HCT116 (cell line): ENCODE data around the gene OR7G3. TPM values are rescaled to one million over a fixed set of nuclear protein-coding genes. Genes with fewer than 3 reads are reported as not detected.

Experiments used
- ATAC-seq: fragments of 200-7000 bp; cut with Tn5 transposase; 2 replicates; pipeline ENCODE4 v1.9.1; 2020; ENCODE audit warnings: mild to moderate bottlenecking, moderate library complexity
- BruUV-seq: library from RNA; stranded (reverse); fragments of 400-500 nt; replicated peaks from 2 replicates; lab custom pipeline; 2021; lab: Mats Ljungman, UMichigan
- CTCF ChIA-PET: fragments of 300-600 bp; sonication (Branson Sonifier 250); formaldehyde crosslinking; loops from one replicate; lab custom pipeline; 2021; ENCODE audit warnings: antibody characterized with exemption; lab: Charles Lee
- POLR2A ChIA-PET: fragments of 300-600, 350-600 bp; sonication (Branson Sonifier 250); formaldehyde crosslinking; loops from one replicate; lab custom pipeline; 2021; ENCODE audit warnings: antibody characterized with exemption; lab: Charles Lee
- RAD21 ChIA-PET, 2 experiments: fragments of 300-600 bp; sonication (Branson Sonifier 250); formaldehyde crosslinking; loops; one replicate each; lab custom pipeline; 2023; ENCODE audit warnings: low total read pairs in 2 of 2; ENCODE audit not compliant: uncharacterized antibody in 2 of 2, unreplicated experiment in 2 of 2, low non-redundant PET in 1 of 2; lab: Charles Lee
- DNase-seq: peaks from one replicate; pipeline ENCODE4 v3.0.0-alpha.2; 2010; ENCODE audit warnings: low read depth, low spot score
- H2AFZ ChIP-seq: fragments of 200-600 bp; shearing (Covaris generic), sonication (generic); 2 replicates; pipeline ENCODE4 v1.6.1; 2017; ENCODE audit warnings: low read depth, mixed run types, mixed read lengths, antibody characterized with exemption, low read length; ENCODE audit not compliant: poor library complexity, severe bottlenecking
- H3K27ac ChIP-seq: 2 replicates; pipeline ENCODE4 v1.5.1; 2012; ENCODE audit warnings: low read depth, low read length
- H3K27me3 ChIP-seq: fragments of 200-600 bp; sonication (generic); 2 replicates; pipeline ENCODE4 v1.6.1; 2016; ENCODE audit warnings: mixed run types, low read length, mixed read lengths; ENCODE audit not compliant: insufficient read depth
- H3K36me3 ChIP-seq, 2 experiments: fragments of 200-500 bp in 1 of 2; fragments of 200-600 bp in 1 of 2; sonication (Bioruptor generic) in 1 of 2; sonication (generic) in 1 of 2; 2 replicates each; pipeline versions ENCODE4 v1.5.1 to v1.6.1; 2014 to 2016; ENCODE audit warnings: low read length in 2 of 2, inconsistent platforms in 1 of 2, mixed read lengths in 1 of 2, mixed run types in 1 of 2; ENCODE audit not compliant: insufficient read depth in 2 of 2, control insufficient read depth in 1 of 2
- H3K4me1 ChIP-seq, 2 experiments: fragments of 200-600 bp in 1 of 2; sonication (generic) in 1 of 2; 2 replicates each; pipeline versions ENCODE4 v1.5.1 to v1.6.1; 2012 to 2017; ENCODE audit warnings: low read length in 2 of 2, inconsistent platforms in 1 of 2, mild to moderate bottlenecking in 1 of 2, mixed read lengths in 1 of 2, mixed run types in 1 of 2, moderate library complexity in 1 of 2; ENCODE audit not compliant: insufficient read depth in 2 of 2, control insufficient read depth in 1 of 2
- H3K4me2 ChIP-seq: fragments of 200-600 bp; sonication (generic); 2 replicates; pipeline ENCODE4 v1.6.1; 2017; ENCODE audit warnings: mixed run types, low read length, mixed read lengths
- H3K4me3 ChIP-seq, 2 experiments: fragments of 200-600 bp in 1 of 2; sonication (generic) in 1 of 2; replicated peaks in 1 of 2; 2 replicates each; pipeline ENCODE4 v1.5.1; 2011 to 2016; ENCODE audit warnings: low read length in 2 of 2, control low read depth in 1 of 2, low read depth in 1 of 2, mild to moderate bottlenecking in 1 of 2, mixed read lengths in 1 of 2, mixed run types in 1 of 2
- H3K79me2 ChIP-seq: fragments of 200-600 bp; sonication (generic); 2 replicates; pipeline ENCODE4 v1.6.1; 2017; ENCODE audit warnings: mild to moderate bottlenecking, mixed run types, low read length, moderate library complexity, mixed read lengths; ENCODE audit not compliant: insufficient read depth
- H3K9ac ChIP-seq: fragments of 200-600 bp; sonication (generic); 2 replicates; pipeline ENCODE4 v1.6.1; 2016; ENCODE audit warnings: low read length, mixed read lengths
- H3K9me2 ChIP-seq: fragments of 200-600 bp; sonication (generic), shearing (Covaris generic); 2 replicates; pipeline ENCODE4 v1.6.1; 2017; ENCODE audit warnings: mixed run types, mild to moderate bottlenecking, moderate library complexity; ENCODE audit not compliant: insufficient read depth
- H3K9me3 ChIP-seq, 2 experiments: fragments of 200-500 bp in 1 of 2; fragments of 200-600 bp in 1 of 2; sonication (Bioruptor generic) in 1 of 2; sonication (generic) in 1 of 2; 2 replicates each; pipeline ENCODE4 v1.6.1; 2014 to 2017; ENCODE audit warnings: low read length in 2 of 2, mixed read lengths in 2 of 2, inconsistent platforms in 1 of 2, low read depth in 1 of 2, mild to moderate bottlenecking in 1 of 2, mixed run types in 1 of 2, moderate library complexity in 1 of 2; ENCODE audit not compliant: control insufficient read depth in 1 of 2, insufficient read depth in 1 of 2
- H4K20me1 ChIP-seq: fragments of 200-600 bp; sonication (generic), shearing (Covaris generic); 2 replicates; pipeline ENCODE4 v1.6.1; 2017; ENCODE audit warnings: mixed run types, mild to moderate bottlenecking, moderate library complexity; ENCODE audit not compliant: insufficient read depth
- CTCF ChIP-seq, 3 experiments: fragments of 200-600 bp in 1 of 3; sonication (generic) in 1 of 3; IDR thresholded peaks in 2 of 3; conservative IDR thresholded peaks in 1 of 3; 2 replicates each; pipeline ENCODE4 v1.5.1; 2012 to 2017; ENCODE audit warnings: low read depth in 2 of 3, low read length in 2 of 3, antibody characterized with exemption in 1 of 3, borderline replicate concordance in 1 of 3, control low read depth in 1 of 3, mild to moderate bottlenecking in 1 of 3, mixed read lengths in 1 of 3, mixed run types in 1 of 3, moderate library complexity in 1 of 3; ENCODE audit not compliant: insufficient read depth in 1 of 3
- REST ChIP-seq: IDR thresholded peaks from 2 replicates; pipeline ENCODE4 v1.6.1; 2012; ENCODE audit warnings: low read depth
- SP1 ChIP-seq: IDR thresholded peaks from 2 replicates; pipeline ENCODE4 v1.6.1; 2012; ENCODE audit warnings: low read depth
- YY1 ChIP-seq: IDR thresholded peaks from 2 replicates; pipeline ENCODE4 v1.6.1; 2011; ENCODE audit warnings: low read length, low read depth, moderate library complexity, mild to moderate bottlenecking; ENCODE audit not compliant: insufficient replicate concordance; ENCODE audit errors: extremely low read depth
- ZNF274 ChIP-seq: fragments of 200-500 bp; sonication (Bioruptor generic); IDR thresholded peaks from 2 replicates; pipeline ENCODE4 v1.6.1; 2014; ENCODE audit warnings: mild to moderate bottlenecking, low read depth, low read length, inconsistent platforms
- intact Hi-C: fragments of 100-400 bp; cut with micrococcal nuclease; formaldehyde crosslinking; loops from 2 replicates; pipeline ENCODE4 v1.10.0; 2022
- total RNA-seq: library from RNA; stranded (reverse); gene quantifications from one replicate; pipeline ENCODE4 v1.2.1, GENCODE V29; 2021; ENCODE audit not compliant: unreplicated experiment

The OR7G3 gene
- total RNA-seq, 1 experiment from 2014 or later, result not detected

- H3K36me3 ChIP-seq, result no peaks in the 10 kb centered on the region
- H3K27me3 ChIP-seq, result no peaks in the 10 kb centered on the region
- no peak overlapping the region for H2AFZ ChIP-seq
- no peaks in the 10 kb centered on the region for H3K4me1 ChIP-seq
- intact Hi-C loops, result no loop called here
- no peak for DNase-seq
- CTCF ChIA-PET, result no interaction called here
- no peaks in the 10 kb centered on the region for H4K20me1 ChIP-seq
- no peak overlapping the region for H3K4me3 ChIP-seq
- H3K79me2 ChIP-seq, result no peaks in the 10 kb centered on the region
- H3K9ac ChIP-seq, result no peak overlapping the region
- no peak overlapping the region for H3K4me2 ChIP-seq
- no peaks in the 10 kb centered on the region for H3K9me2 ChIP-seq
- no TSS peak for BruUV-seq
- no peak for ATAC-seq
- H3K9me3 ChIP-seq, result no peaks in the 10 kb centered on the region
- TF ChIP-seq REST (no peak), ZNF274 (no peak), SP1 (no peak), CTCF (IDR thresholded peaks at IDR 0.05 in 2 of 3, conservative IDR thresholded peaks at IDR 0.05 in 1 of 3; ENCODE audit: borderline replicate concordance in 1 of 3, insufficient read depth in 1 of 3, low read depth in 2 of 3, low read length in 2 of 3) (no peak), YY1 (no peak)
- POLR2A ChIA-PET, result no interaction called here
- no peak overlapping the region for H3K27ac ChIP-seq
- RAD21 ChIA-PET, result no interaction called here
Observed at GRCh38 chr19:9175326-9175725, 48.6 kb upstream of the OR7G3 start.
